Mammary epithelial cell (primary cell): ENCODE results near the gene RASGEF1C.

Experiments used
- EZH2 ChIP-seq: IDR thresholded peaks from 2 replicates; pipeline ENCODE4 v1.6.1; 2012; ENCODE audit warnings: low read length, inconsistent platforms, borderline replicate concordance
- TF ChIP-seq, protein P1 (sequence below), 2 donors: IDR thresholded peaks in 1 of 2; conservative IDR thresholded peaks in 1 of 2; 2 replicates each; pipeline ENCODE4 v1.5.1; 2011 to 2012; ENCODE audit warnings: inconsistent platforms in 2 of 2, low read length in 2 of 2, mild to moderate bottlenecking in 2 of 2, control low read depth in 1 of 2, low read depth in 1 of 2; ENCODE audit not compliant: insufficient read depth in 1 of 2; ENCODE audit errors: extremely low read depth in 1 of 2

DNA sequence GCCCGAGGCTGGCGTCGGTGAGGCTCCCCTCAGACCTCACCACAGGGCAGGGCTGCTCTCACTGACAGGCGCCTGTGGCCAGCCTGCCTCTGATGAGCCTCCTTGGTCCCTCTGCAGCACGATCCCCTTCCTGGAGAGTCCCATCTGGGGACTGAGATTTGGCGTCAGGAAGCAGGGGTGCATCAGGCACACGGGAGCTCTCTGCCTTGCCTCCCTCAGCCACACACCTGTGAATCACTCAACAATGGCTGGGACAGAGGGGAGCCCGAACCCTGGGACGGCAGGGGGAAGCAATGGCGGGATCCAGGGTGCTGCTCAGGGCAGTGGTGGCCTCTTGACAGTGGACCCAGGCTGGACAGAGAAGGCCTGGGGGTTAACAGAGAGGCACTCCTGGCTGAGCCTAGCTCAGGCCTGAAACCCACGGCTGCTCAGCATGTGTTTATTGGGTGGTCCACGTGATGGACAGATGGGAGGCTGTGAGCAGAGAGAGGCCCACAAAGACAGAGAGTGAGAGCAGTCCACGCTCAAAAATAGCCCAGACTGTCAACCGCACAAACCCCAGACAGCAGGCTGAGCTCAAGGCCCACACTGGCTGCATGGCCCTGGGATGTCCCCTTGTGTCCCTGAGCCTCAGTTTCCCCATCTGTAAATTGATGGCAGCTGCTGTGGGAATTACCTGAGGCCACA, 11.9 kb downstream of the RASGEF1C start:
- TF ChIP-seq, protein P1, sequence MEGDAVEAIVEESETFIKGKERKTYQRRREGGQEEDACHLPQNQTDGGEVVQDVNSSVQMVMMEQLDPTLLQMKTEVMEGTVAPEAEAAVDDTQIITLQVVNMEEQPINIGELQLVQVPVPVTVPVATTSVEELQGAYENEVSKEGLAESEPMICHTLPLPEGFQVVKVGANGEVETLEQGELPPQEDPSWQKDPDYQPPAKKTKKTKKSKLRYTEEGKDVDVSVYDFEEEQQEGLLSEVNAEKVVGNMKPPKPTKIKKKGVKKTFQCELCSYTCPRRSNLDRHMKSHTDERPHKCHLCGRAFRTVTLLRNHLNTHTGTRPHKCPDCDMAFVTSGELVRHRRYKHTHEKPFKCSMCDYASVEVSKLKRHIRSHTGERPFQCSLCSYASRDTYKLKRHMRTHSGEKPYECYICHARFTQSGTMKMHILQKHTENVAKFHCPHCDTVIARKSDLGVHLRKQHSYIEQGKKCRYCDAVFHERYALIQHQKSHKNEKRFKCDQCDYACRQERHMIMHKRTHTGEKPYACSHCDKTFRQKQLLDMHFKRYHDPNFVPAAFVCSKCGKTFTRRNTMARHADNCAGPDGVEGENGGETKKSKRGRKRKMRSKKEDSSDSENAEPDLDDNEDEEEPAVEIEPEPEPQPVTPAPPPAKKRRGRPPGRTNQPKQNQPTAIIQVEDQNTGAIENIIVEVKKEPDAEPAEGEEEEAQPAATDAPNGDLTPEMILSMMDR (conservative IDR thresholded peaks at IDR 0.05 in 1 of 2, IDR thresholded peaks at IDR 0.05 in 1 of 2; ENCODE audit: extremely low read depth in 1 of 2, insufficient read depth in 1 of 2, low read depth in 1 of 2, low read length in 2 of 2) = no peak
- TF ChIP-seq EZH2 = no peak
